Left lobe of liver (tissue), 2 donors: Measurements from ENCODE around the gene UPK3BL2. TPM values are rescaled to one million over a fixed set of nuclear protein-coding genes. Genes with fewer than 3 reads are reported as not detected.
"Not testable (repeated sequence)": the region's sequence is repeated elsewhere in the genome, so short reads cannot be mapped to it uniquely, and the experiment has no call there.

Experiments
- ATAC-seq: fragments of 200-7000 bp; cut with Tn5 transposase; one replicate; pipeline ENCODE4 v1.9.1; 2020; ENCODE audit warnings: mild to moderate bottlenecking, moderate library complexity
- DNase-seq: peaks from one replicate; pipeline ENCODE4 v3.0.0-alpha.2; 2020; ENCODE audit warnings: low spot score
- total RNA-seq: library from RNA; stranded (reverse); gene quantifications from one replicate; pipeline ENCODE4 v1.2.1, GENCODE V29; 2021
- donor health status: DM: no; HTN: no; CAD: no; lungs with moderate emphysema.
- donor health status: DM: no; HTN: yes; CAD: no.

The UPK3BL2 gene, protein sequence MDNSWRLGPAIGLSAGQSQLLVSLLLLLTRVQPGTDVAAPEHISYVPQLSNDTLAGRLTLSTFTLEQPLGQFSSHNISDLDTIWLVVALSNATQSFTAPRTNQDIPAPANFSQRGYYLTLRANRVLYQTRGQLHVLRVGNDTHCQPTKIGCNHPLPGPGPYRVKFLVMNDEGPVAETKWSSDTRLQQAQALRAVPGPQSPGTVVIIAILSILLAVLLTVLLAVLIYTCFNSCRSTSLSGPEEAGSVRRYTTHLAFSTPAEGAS
- total RNA-seq, result 8.5 TPM

DNA sequence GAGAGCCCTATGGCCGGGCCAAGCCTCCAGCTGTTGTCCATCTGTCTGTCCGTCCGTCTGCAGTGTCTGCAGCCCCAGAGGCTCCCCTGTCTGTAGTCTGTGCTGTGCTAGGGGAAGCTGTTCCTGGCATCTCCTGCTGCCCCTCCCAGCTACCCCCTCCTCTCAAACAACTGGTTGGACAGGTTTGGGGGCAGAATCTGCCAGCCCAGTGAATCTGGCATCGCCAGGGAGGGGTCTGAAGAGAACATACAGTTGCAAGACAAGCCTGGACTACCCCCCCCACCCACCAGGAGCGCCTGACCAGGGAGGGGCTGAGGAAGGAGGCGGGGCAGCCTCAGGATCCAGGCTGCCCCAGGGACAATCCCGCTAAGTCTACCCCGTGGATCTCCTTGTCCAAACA, at the start of gene UPK3BL2:
Gene UPK3BL2, minus strand, starts transcription at position 101 of the 400 bp plus-strand sequence. Its CDS starts 60 bp downstream, at position 41.
- not testable (repeated sequence) for ATAC-seq

DNA sequence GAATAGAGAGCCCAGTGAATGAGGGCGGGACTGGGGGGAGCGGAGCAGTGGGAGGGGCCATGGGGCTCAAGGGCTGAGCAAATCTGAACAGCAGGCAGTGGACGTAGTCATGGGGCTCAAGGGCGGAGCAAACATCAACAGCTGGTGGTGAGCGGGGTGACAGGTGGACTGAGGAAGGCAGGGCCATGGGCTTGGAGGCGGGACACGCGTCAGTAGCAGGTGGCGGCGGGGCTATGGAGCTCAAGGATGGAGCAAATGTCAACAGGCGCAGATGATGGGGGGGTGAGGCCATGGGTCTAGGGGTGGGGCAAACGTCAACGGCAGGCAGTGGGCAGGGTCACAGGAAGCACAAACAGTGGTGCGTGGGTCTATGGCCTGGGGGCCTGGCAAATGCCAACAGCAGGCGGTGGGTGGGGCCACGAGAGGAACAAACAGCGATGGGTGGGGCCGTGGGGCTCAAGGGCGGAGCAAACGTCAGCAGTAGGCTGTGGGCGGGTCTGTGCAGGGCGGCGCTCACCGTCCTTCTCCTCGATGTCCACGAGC, 49.1 kb upstream of the UPK3BL2 start:
- ATAC-seq, result peak; percentile 72
- DNase-seq, result peak; percentile 51

More for the DNA sequence above, at the start of gene UPK3BL2:
- DNase-seq, result not testable (repeated sequence)

DNA sequence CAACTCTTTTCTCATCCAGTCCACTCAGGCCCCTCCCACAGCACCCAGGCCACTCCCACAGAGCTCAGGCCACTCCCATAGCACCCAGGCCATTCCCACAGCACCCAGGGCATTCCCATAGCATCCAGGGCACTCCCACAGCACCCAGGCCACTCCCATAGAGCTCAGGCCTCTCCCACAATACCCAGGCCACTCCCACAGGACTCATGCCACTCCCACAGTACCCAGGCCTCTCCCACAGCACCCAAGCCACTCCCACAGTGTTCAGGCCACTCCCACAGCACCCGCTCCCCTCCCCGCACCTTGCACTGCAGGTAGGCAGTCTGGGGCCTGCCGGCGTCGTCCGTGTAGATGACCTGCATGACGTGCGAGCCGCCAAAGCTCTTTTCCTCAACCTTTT, 46.4 kb upstream of the UPK3BL2 start:
- not testable (repeated sequence) for DNase-seq
- ATAC-seq, result peak; percentile 52

DNA sequence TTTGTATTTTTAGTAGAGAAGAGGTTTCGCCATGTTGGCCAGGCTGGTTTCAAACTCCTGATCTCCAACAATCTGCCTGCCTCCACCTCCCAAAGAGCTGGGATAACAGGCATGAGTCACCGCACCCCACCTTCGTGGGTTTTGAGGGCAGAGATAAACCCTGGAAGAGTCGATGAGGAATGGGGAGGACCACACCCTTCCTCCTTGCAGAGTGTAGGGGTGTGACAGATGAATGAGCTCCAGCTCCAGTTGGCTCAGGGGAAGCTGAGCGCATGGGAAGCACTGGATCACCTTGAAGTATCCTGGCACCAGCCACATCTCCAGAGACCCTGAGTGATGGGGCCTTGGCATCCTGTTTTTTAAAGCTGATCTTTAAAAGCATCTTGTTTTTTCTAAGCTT, 40.0 kb upstream of the UPK3BL2 start:
- not testable (repeated sequence) for ATAC-seq, DNase-seq

DNA sequence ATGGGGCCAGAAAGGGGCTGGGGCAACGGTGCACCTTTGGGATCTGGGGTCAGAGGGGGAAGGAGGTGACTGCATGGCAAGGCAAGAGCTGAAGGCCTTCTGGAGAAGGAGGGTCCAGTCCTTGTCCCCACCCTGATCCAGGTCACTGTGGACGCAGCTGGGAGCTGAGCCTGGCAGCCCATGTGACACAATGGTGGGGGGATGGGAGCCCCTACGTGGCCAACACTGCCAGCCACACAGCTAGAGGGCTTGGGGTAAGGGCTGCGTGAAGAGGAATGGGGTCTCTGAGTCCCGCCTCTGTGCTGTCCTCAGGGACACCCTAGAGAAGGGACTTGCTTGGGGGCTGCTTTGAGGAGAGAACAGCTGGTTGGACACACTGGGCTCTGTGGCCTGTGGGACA, 38.2 kb upstream of the UPK3BL2 start:
- not testable (repeated sequence) for DNase-seq, ATAC-seq

DNA sequence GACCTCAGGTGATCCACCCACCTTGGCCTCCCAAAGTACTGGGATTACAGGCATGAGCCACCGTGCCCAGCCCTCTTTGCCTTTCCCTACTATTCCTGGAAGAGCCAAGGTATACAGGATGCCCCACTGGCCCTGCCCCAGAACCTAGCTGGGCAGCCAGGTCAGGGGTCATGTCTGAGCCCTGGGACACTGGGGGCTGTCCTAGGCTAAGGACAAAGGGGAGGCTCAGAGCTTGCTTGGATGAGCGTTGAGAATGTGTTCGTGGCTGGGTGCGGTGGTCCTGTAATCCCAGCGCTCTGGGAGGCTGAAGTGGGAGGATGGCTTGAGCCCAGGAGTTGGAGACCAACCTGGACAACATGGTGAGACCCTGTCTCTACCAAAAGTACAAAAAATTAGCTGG, 35.0 kb upstream of the UPK3BL2 start:
- DNase-seq, result peak; percentile 48
- ATAC-seq, result peak; percentile 9

DNA sequence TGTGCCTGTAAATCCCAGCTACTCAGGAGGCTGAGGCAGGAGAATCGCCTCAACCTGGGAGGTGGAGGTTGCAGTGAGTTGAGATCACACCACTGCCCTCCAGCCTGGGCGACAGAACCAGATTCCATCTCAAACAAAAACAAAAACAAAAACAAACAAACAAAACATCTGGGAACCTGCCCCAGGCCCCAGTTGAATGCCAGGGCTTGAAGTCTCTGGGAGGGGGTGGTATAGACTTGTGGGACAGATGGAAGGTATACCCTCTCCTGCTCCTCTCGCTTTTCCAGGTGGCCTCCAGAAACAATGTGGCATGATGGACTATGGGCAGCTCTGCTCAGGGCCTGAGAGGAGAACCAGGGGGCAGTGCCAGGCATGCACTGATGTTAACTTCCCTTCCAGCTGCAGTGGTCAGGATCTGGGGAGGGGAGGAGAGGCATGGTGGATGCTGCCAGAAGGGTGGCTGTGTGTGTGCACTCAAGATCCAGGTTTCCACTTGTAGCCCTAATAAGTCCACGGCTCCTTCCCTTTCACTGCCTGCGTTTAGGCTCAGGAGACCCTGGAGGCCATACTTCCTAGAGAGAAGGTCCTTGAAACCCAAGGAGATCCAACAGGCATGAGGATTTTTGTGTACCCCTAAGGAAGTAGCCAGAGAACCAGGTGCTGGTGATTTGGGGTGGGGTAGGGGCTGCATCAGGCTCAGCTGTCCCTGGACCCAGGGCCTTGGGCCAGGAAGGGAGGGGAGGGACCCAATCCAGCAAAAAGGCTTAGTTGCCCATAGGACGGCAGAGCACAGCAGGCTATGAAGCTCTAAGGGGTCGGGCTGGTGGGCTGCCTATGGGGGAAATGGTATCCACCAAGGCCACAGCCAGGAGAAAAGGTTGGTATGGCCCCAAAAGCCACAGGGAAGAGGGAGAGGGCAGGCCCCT, 34.1 kb upstream of the UPK3BL2 start:
- not testable (repeated sequence) for ATAC-seq
- DNase-seq, result peak; percentile 47

DNA sequence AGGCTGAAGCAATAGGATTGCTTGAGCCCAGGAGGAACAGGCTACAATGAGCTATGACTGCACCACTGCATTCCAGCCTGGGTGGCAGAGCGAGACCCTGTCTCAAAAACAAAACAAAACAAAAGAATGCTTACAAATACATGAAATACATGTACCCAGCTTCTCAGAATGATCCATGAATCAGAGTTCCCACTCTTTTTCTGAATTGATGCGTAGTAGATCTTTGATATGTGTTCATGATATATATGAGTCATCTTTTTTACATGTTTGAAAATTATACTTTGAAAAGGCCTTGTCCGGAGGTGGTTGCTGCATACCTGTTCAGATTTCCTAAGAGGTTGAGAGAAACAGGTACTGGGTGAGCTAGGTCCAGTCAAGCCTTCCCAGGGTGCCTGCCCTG, 32.9 kb upstream of the UPK3BL2 start:
- DNase-seq, ATAC-seq: not testable (repeated sequence)

DNA sequence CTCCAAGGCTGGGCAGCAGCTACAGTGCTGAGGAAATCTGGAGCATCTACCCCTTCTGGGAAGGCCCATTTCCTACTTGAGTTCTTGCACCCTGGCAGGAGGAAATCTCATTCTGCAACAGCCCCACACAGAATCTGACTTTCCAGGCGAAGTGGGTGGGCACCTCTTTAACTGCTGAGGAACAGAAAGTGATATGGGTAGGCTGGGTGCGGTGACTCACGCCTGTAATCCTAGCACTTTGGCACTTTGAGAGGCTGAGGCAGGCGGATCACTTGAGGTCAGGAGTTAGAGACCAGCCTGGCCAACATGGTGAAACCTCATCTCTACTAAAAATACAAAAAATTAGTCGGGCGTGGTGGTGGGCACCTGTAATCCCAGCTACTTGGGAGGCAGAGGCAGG, 31.1 kb upstream of the UPK3BL2 start:
- not testable (repeated sequence) for ATAC-seq, DNase-seq

DNA sequence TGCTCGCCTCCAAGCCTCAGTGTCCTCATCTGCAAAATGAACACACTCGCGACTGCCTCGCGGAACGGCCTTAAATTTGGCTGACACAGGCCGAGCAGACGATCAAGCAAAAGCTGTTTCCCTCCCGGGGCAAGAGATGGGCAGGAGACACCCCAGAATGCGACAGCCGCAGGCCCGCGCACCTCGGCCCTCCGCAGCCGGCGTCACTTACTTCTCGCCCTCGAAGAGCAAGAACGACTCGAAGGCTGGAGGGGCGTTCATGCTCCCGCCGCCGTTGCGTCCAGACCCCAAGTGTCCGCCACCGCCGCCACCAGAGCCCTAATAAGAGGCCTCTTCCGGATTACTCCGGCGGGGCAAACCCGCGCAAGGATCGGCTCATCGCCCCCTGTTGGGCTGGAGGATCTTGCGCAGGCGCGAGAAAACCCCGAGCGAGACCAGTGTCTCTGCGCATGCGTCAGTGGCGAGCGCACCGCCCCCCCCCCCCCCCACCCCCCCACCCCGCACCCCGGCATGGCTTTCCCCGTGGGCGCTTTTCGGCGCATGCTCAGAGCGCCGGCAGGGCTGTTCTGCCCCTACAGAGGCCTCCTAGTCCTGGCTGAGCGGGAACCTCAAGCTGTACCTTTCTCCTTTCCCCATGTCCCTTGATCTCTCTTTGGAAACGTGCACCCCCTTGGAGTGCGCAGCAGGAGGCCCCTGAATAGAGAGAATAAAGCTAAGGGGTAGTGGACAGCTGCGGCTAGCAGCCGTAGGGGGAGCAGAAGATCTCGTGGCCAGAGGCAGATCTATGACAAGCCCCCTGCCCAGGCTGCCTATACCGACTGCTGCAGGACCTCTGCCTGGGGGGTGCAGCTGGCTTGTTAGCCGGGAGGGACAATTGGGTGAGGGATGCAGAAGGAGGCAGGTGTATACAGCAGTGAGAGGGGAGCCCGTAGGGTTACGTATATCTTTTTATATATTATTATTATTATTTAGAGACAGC, 29.1 kb upstream of the UPK3BL2 start, which contains the start of gene POLR2J3:
Gene POLR2J3, minus strand, starts transcription at position 323 of the 979 bp plus-strand sequence. Its CDS starts 62 bp downstream, at position 261.
- peak; percentile 93 for ATAC-seq
- DNase-seq, result peak; percentile 100

DNA sequence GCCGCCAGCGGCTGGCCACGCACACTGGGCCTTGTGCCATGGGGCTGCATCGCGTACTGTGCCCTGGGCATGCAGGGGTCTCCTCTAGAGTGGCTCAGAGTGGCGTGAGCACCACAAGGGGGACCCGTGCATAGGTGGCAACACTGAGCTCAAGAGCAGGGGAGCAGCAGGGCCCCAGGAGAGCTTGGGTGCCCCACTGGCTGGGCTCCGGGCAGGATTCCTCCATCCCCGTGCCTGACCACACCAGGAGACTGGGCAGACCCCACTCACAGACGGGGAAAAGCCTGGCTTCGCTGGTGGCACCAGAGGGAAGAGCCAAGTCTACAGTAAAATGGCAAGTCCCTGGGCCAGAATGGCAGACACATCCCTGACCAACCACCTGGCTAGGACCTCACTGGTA, 25.1 kb upstream of the UPK3BL2 start:
- ATAC-seq, result not testable (repeated sequence)
- peak; percentile 46 for DNase-seq

DNA sequence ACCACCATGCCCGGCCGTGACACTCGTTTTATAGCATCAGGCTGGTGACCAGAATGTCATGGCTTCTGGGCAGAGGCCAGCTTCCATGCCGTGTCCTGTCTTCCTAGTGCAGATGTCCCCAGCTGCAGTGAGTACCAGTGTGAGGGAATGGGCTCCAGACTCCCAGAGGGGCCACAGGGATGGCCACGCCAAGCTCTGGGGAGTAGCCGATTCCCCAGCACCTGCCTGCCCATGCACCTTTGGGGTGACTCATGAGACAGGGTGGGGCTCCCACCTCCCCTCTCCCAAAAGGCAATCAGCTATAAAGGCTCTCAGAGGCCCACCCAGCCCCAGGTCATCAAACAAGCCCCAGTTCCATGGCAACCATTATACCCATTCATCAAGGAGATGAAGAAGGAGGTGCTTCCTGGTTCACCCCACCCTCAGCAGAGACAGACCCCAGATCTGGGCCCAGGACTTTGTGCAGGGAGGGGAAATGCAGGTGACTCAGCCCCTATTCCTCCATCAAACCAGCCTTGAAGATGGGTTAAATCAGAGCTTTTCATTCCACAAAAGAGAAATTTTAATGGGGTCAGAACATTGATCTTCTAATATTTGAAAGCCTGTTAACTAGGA, 7.4 kb upstream of the UPK3BL2 start, which contains the start of gene SPDYE2:
Gene SPDYE2, plus strand, starts transcription at position 419 of the 615 bp plus-strand sequence. CDS start 2,030 bp downstream, outside the sequence.
- ATAC-seq, result peak; percentile 33
- not testable (repeated sequence) for DNase-seq

DNA sequence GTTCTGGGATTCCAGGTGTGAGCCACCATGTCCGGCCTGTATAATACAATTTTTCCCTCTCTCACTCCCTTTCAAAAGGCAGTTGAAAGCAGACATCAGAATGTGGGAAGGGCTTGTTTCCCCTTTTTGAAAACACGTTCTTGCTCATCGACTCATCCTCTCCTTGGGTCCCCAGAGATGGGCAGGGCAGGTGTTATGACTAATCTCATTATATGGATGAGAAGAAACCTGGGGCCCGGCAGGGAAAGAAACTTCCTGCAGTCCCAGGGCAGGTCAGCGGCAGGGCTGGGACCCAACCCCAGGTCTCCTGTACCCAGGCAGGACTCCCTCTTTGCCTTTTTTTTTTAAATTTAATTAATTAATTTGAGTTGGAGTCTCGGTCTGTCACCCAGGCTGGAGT, 2.9 kb upstream of the UPK3BL2 start:
- ATAC-seq, DNase-seq: not testable (repeated sequence)

DNA sequence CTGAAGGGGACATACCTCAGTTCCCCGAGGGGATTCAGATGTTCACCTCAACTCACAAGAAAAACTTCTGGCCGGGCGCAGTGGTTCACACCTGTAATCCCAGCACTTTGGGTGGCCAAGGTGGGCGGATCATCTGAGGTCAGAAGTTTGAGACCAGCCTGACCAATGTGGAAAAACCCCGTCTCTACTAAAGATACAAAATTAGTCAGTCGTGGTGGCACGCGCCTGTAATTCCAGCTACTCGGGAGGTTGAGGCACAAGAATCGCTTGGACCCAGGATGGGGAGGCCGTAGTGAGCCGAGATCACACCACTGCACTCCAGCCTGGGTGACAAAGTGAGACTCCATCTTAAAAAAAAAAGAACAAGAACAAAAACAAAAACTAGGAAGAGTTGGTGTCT, 1.8 kb upstream of the UPK3BL2 start:
- not testable (repeated sequence) for ATAC-seq, DNase-seq

DNA sequence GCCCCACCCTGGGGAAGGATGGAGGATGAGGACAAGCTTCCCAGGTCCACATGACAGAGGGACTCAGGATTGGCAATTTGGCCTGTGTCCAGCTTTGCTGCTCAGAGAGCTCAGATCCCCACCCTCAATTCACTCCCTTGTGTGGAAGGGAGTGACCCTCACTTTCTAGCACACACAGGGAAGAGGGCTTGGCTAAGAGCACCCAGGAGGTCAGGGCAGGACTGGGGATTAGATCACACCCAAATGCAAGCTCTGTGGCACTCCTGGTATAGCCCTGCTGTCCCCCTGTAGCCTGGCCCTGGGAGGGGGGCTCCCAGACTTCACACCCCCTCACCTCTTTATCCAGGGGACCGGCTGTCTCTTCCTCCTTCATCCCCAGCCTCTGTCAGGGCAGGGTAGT, 876 bp upstream of the UPK3BL2 start:
- not testable (repeated sequence) for ATAC-seq, DNase-seq

DNA sequence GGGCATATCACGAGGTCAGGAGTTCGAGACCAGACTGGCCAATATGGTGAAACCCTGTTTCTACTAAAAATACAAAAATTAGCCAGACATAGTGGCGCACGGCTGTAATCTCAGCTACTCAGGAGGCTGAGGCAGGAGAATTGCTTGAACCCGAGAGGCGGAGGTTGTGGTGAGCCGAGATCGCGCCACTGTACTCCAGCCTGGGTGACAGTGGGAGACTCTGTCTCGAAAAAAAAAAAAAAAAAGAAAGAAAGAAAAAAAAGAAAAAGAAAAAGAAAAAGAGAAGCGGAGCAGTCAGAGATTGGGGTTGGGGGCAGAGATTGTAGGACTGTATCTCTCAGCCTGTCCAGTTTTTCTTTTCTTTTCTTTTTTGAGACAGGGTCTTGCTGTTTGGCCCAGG, 725 bp downstream of the UPK3BL2 start:
- not testable (repeated sequence) for DNase-seq, ATAC-seq

DNA sequence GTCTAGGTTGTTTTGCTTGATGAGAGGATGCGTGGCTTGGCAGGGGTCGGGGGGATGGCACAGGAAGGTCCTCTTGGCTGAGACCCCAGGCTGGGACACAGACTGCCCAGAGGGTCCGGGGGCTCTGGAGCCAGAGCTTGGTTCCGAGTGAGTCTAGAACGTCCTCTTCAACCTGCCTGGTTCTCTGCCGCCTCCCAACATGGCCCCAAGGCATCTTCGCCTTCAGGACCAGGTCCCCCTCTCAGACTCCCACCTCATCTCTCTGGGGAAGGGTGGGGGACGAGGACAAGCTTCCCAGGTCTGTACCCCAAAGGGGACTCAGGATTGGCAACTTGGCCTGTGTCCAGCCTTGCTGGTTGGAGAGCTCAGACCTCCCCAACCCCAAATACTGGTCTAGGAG, 1.4 kb downstream of the UPK3BL2 start:
- ATAC-seq, DNase-seq: not testable (repeated sequence)

DNA sequence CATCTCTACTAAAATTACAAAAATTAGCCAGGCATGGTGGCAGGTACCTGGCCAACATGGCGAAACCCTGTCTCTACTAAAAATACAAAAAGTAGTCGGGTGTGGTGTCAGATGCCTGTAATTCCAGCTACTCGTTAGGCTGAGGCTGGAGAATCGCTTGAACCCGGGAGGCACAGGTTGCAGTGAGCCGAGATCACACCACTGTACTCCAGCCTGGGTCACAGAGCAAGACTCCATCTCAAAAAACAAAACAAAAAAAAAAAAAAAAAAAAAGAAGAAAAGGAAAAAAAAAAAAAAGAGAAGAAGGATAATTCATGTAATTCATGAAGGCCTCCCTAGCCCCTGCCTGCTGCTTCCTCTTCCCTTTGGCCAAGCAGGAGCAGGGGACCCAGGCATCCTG, 2.9 kb downstream of the UPK3BL2 start:
- not testable (repeated sequence) for DNase-seq

DNA sequence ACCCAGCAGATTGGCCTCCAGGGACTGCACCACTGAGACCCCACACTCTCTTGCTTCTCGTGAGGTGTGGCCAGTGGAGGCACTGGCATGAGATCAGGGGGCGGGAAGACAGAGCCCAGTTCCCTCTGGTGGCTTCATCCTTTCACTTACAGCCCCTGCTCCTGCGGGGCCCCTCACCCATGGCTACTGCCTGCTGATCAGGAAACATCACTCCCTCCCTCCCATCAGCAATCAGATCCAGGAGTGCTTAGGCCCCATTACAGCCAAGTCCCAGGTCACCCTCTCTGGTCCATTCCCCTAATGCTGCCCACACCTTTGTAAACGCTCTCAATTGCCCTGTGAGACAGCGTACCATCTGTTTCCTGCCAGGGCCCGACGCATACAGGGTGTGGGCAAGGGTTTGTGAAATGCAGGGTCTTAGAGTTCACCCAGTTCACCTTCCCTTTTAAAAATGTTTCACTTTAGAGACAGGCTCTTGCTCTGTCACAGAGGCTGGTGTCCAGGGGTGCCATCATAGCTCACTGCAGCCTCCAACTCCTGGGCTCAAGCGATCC, 8.4 kb downstream of the UPK3BL2 start:
- DNase-seq, ATAC-seq: not testable (repeated sequence)

More for the DNA sequence above, 2.9 kb downstream of the UPK3BL2 start:
- ATAC-seq, result not testable (repeated sequence)
